B cell (primary cell): Measurements from ENCODE around the gene MLXIP. TPM values are rescaled to one million over a fixed set of nuclear protein-coding genes. Genes with fewer than 3 reads are reported as not detected.

ENCODE experiments used
- ATAC-seq: fragments of 200-7000 bp; cut with Tn5 transposase; one replicate; pipeline ENCODE4 v1.10.0; 2021; ENCODE audit warnings: low read depth, mild to moderate bottlenecking, moderate number of reproducible peaks, moderate library complexity
- CTCF ChIA-PET: fragments of 350-600 bp; sonication (Branson Sonifier 250); formaldehyde crosslinking; loops from one replicate; lab custom pipeline; 2021; ENCODE audit warnings: antibody characterized with exemption, inconsistent platforms; lab: Charles Lee
- POLR2A ChIA-PET: fragments of 350-600 bp; sonication (Branson Sonifier 250); formaldehyde crosslinking; loops from one replicate; lab custom pipeline; 2021; ENCODE audit warnings: antibody characterized with exemption; lab: Charles Lee
- DNase-seq: peaks from one replicate; pipeline ENCODE4 v3.0.0; 2013
- H2AFZ ChIP-seq: 2 replicates; pipeline ENCODE4 v1.6.1; 2012; ENCODE audit warnings: mild to moderate bottlenecking, low read depth, low read length; ENCODE audit not compliant: insufficient read depth, poor library complexity, severe bottlenecking
- H3K27ac ChIP-seq, 2 donors: 1 replicate in 1 of 2; 2 replicates in 1 of 2; pipeline ENCODE4 v1.5.1; 2012 to 2013; ENCODE audit warnings: low read length in 2 of 2, mild to moderate bottlenecking in 2 of 2, moderate library complexity in 1 of 2
- H3K27me3 ChIP-seq, 4 experiments: fragments of 200-600 bp in 1 of 4; sonication (generic) in 1 of 4; replicated peaks in 1 of 4; 1 replicate in 2 of 4; 2 replicates in 2 of 4; pipeline versions ENCODE4 v1.6.1 to v1.7.0; 2013 to 2016; ENCODE audit warnings: low read length in 3 of 4, mild to moderate bottlenecking in 2 of 4, mixed read lengths in 1 of 4, moderate library complexity in 1 of 4; ENCODE audit not compliant: insufficient read depth in 4 of 4, control insufficient read depth in 3 of 4; ENCODE audit errors: control extremely low read depth in 1 of 4
- H3K36me3 ChIP-seq, 2 experiments: replicated peaks in 1 of 2; 1 replicate in 1 of 2; 2 replicates in 1 of 2; pipeline versions ENCODE4 v1.6.1 to v1.7.1; 2013; ENCODE audit warnings: low read length in 1 of 2; ENCODE audit not compliant: insufficient read depth in 2 of 2, control insufficient read depth in 1 of 2; ENCODE audit errors: control extremely low read depth in 1 of 2, extremely low read depth in 1 of 2
- H3K4me1 ChIP-seq, 2 donors: fragments of 200-600 bp in 1 of 2; sonication (generic) in 1 of 2; 1 replicate in 1 of 2; 2 replicates in 1 of 2; pipeline versions ENCODE4 v1.5.1 to v1.6.1; 2013 to 2017; ENCODE audit warnings: low read length in 2 of 2; ENCODE audit not compliant: control insufficient read depth in 2 of 2, insufficient read depth in 2 of 2
- H3K4me2 ChIP-seq: replicated peaks from 2 replicates; pipeline ENCODE3; 2012; ENCODE audit warnings: mild to moderate bottlenecking, low read depth, low read length; ENCODE audit not compliant: poor library complexity, severe bottlenecking
- H3K4me3 ChIP-seq, 5 experiments: fragments of 200-600 bp in 1 of 5; sonication (generic) in 1 of 5; 1 replicate in 3 of 5; 2 replicates in 2 of 5; pipeline versions ENCODE4 v1.5.1 to v1.7.0; 2011 to 2016; ENCODE audit warnings: low read length in 4 of 5, mild to moderate bottlenecking in 4 of 5, low read depth in 2 of 5, control low read depth in 1 of 5, moderate library complexity in 1 of 5; ENCODE audit not compliant: insufficient read depth in 1 of 5; ENCODE audit errors: control extremely low read depth in 1 of 5, extremely low read depth in 1 of 5
- H3K79me2 ChIP-seq: fragments of 200-600 bp; sonication (generic); one replicate; pipeline ENCODE4 v1.6.0; 2016; ENCODE audit warnings: low read length; ENCODE audit not compliant: control insufficient read depth, insufficient read depth
- H3K9ac ChIP-seq: fragments of 200-600 bp; sonication (generic); 2 replicates; pipeline ENCODE4 v1.6.1; 2017; ENCODE audit warnings: mild to moderate bottlenecking, low read length, moderate library complexity
- H3K9me3 ChIP-seq, 3 donors: one replicate each; pipeline versions ENCODE4 v1.6.1 to v1.7.1; 2013; ENCODE audit warnings: low read length in 2 of 3; ENCODE audit not compliant: control insufficient read depth in 2 of 3, insufficient read depth in 1 of 3; ENCODE audit errors: control extremely low read depth in 1 of 3
- H4K20me1 ChIP-seq: 2 replicates; pipeline ENCODE4 v1.6.0; 2012; ENCODE audit warnings: mild to moderate bottlenecking, low read length; ENCODE audit not compliant: insufficient read depth, control insufficient read depth, poor library complexity, severe bottlenecking
- H3K27ac Mint-ChIP-seq: one replicate; pipeline ENCODE4 v1.8.0; 2021; ENCODE audit warnings: mixed read lengths
- H3K27me3 Mint-ChIP-seq: one replicate; pipeline ENCODE4 v1.8.0; 2021; ENCODE audit warnings: mixed read lengths
- H3K4me1 Mint-ChIP-seq: one replicate; pipeline ENCODE4 v1.8.0; 2021; ENCODE audit warnings: mixed read lengths
- H3K4me3 Mint-ChIP-seq: one replicate; pipeline ENCODE4 v1.8.0; 2021; ENCODE audit warnings: mixed read lengths
- H3K9me3 Mint-ChIP-seq: one replicate; pipeline ENCODE4 v1.8.0; 2022; ENCODE audit warnings: mixed read lengths; ENCODE audit not compliant: insufficient read depth
- EZH2 ChIP-seq: IDR thresholded peaks from 2 replicates; pipeline ENCODE4 v1.6.1; 2012; ENCODE audit warnings: borderline replicate concordance, low read depth, mild to moderate bottlenecking, moderate library complexity, low read length; ENCODE audit not compliant: insufficient read depth, poor library complexity, severe bottlenecking
- WGBS: methylation state at CpG from one replicate; pipeline ENCODE4 v1.1.5; 2013; ENCODE audit warnings: missing lambda C conversion rate; ENCODE audit not compliant: insufficient coverage; 5-methylcytosine and 5-hydroxymethylcytosine counted together
- intact Hi-C: fragments of 100-400 bp; cut with micrococcal nuclease; formaldehyde crosslinking; loops from one replicate; pipeline ENCODE4 v1.10.0; 2022
- polyA plus RNA-seq: library from polyadenylated mRNA; depleted of rRNA; stranded (reverse); fragments of >200 nt; gene quantifications from 2 replicates; pipeline ENCODE4 v1.2.3, GENCODE V29; 2012
- total RNA-seq, 2 donors: library from RNA; stranded (reverse); fragments of 120-200 nt in 1 of 2; gene quantifications; 1 replicate in 1 of 2; 2 replicates in 1 of 2; pipeline versions ENCODE4 v1.2.3 to v1.2.4, GENCODE V29; 2013 to 2022
- TF ChIP-seq, protein P1 (sequence below): fragments of 200-600 bp; IDR thresholded peaks from one replicate; pipeline ENCODE4 v1.8.0; 2022; ENCODE audit warnings: antibody characterized with exemption, mild to moderate bottlenecking

MLXIP gene
- total and polyA plus RNA-seq, 2 donors (not counting 1 experiment from before 2014, with no cell fraction given): 28.1 to 91.2 TPM

DNA sequence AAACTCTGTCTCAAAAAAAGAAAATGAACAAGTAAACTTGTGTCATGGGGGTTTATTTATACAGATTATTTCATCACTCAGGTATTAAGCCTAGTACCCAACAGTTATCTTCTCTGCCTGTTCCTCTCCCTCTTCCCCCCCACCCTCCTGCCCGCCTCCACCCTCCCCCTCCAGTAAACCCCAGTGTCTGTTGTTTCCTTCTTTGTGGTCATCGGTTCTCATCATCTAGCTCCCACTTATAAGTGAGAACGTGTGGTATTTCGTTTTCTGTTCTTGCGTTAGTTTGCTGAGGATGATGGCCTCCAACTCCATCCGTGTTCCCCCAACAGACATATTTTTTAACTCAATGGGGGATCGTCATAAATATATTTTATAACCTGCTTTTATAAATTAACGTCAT lies 83.1 kb downstream of the MLXIP start:
- H2AFZ ChIP-seq: no peak overlapping the region
- WGBS: no CpG with 5 or more reads among the region's 8 CpGs
- no peaks in the 10 kb centered on the region for H3K79me2 ChIP-seq
- intact Hi-C loops: no loop called here
- DNase-seq (no peak), ATAC-seq (no peak)
- no peaks in the 10 kb centered on the region for H3K36me3 ChIP-seq
- H3K4me1 ChIP-seq: no peaks in the 10 kb centered on the region
- H3K4me3 Mint-ChIP-seq: no peak overlapping the region
- no peaks in the 10 kb centered on the region for H3K9me3 Mint-ChIP-seq
- H3K9me3 ChIP-seq: no peaks in the 10 kb centered on the region
- no peak overlapping the region for H3K4me2 ChIP-seq
- ChIA-PET CTCF (interaction anchor here (0.6 kb wide), 1 partner anchor 981 kb away, joined by 3 read pairs; no protein-coding TSS in a partner anchor), POLR2A (no interaction called here)
- TF ChIP-seq, protein P1, sequence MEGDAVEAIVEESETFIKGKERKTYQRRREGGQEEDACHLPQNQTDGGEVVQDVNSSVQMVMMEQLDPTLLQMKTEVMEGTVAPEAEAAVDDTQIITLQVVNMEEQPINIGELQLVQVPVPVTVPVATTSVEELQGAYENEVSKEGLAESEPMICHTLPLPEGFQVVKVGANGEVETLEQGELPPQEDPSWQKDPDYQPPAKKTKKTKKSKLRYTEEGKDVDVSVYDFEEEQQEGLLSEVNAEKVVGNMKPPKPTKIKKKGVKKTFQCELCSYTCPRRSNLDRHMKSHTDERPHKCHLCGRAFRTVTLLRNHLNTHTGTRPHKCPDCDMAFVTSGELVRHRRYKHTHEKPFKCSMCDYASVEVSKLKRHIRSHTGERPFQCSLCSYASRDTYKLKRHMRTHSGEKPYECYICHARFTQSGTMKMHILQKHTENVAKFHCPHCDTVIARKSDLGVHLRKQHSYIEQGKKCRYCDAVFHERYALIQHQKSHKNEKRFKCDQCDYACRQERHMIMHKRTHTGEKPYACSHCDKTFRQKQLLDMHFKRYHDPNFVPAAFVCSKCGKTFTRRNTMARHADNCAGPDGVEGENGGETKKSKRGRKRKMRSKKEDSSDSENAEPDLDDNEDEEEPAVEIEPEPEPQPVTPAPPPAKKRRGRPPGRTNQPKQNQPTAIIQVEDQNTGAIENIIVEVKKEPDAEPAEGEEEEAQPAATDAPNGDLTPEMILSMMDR: no peak
- TF ChIP-seq EZH2: no peak
- peaks cover 0 to 4% (median 0%) of the 10 kb centered on the region in 4 experiments for H3K27me3 ChIP-seq
- H3K9ac ChIP-seq: no peak overlapping the region
- H3K4me3 ChIP-seq: no peak overlapping the region
- H3K27ac ChIP-seq: no peak overlapping the region
- H3K27me3 Mint-ChIP-seq: peaks cover 9% of the 10 kb centered on the region
- no peaks in the 10 kb centered on the region for H4K20me1 ChIP-seq
- H3K4me1 Mint-ChIP-seq: no peaks in the 10 kb centered on the region
- no peak overlapping the region for H3K27ac Mint-ChIP-seq

DNA sequence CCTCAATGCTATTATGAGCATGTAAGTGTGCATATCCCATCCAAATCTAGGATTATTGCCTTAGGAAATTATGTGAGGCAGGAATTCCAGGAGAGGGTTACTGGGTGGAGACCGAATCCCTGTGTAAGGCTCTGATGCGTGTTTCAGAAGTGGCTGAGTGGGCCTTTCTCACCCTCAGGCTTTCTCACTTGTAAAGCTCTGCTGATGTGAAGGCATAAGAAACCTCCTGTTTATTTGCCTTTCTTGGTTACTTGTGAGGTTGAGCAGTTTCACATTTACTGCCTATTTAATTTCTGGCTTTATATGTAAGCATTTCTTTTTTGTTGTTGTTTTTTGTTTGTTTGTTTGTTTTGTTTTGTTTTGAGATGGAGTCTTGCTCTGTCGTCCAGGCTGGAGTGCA lies 84.4 kb downstream of the MLXIP start:
- ATAC-seq (no peak), DNase-seq (no peak)
- Histone ChIP-seq H3K79me2 (no peaks in the 10 kb centered on the region), H3K27ac (no peak overlapping the region), H3K9ac (no peak overlapping the region), H3K27me3 (peaks cover 0 to 6% (median 0%) of the 10 kb centered on the region in 4 experiments), H4K20me1 (no peaks in the 10 kb centered on the region), H3K4me3 (no peak overlapping the region), H3K9me3 (no peaks in the 10 kb centered on the region), H3K4me1 (no peaks in the 10 kb centered on the region), H3K4me2 (no peak overlapping the region), H2AFZ (no peak overlapping the region), H3K36me3 (no peaks in the 10 kb centered on the region)
- H3K27me3 Mint-ChIP-seq: peaks cover 13% of the 10 kb centered on the region
- H3K4me3 Mint-ChIP-seq: no peak overlapping the region
- ChIA-PET POLR2A (no interaction called here), CTCF (no interaction called here)
- H3K27ac Mint-ChIP-seq: no peak overlapping the region
- WGBS: no CpG with 5 or more reads among the region's 3 CpGs
- no peaks in the 10 kb centered on the region for H3K4me1 Mint-ChIP-seq
- intact Hi-C loops: no loop called here
- TF ChIP-seq, protein P1: no peak
- TF ChIP-seq EZH2: no peak
- no peaks in the 10 kb centered on the region for H3K9me3 Mint-ChIP-seq
